Adrenal gland (tissue), 5 donors: ENCODE data around the gene MAT2A.

Source experiments
- CTCF ChIP-seq, 6 experiments: fragments of 450-650 bp in 4 of 6; fragments of 200-600 bp in 2 of 6; sonication (generic) in 1 of 6; IDR thresholded peaks; 1 replicate in 5 of 6; 2 replicates in 1 of 6; pipeline versions ENCODE4 v1.5.1 to v1.8.0; 2016 to 2021; ENCODE audit warnings: antibody characterized with exemption in 6 of 6, mild to moderate bottlenecking in 2 of 6, moderate library complexity in 1 of 6
- POLR2A ChIP-seq, 2 donors: fragments of 450-650 bp; IDR thresholded peaks; one replicate each; pipeline ENCODE4 v1.6.1; 2017; ENCODE audit warnings: antibody characterized with exemption in 2 of 2, mild to moderate bottlenecking in 2 of 2, moderate library complexity in 1 of 2
- donor health status: DM: no; HTN: no; CAD: no.

GRCh38 chr2:85501248-85501647, 37.7 kb upstream of the MAT2A start:
- TF ChIP-seq CTCF (IDR thresholded peaks at IDR 0.05) (no peak), POLR2A (IDR thresholded peaks at IDR 0.05) (no peak)
